Activated naive CD8-positive, alpha-beta T cell treated with anti-CD3 and anti-CD28 coated beads, Interleukin-2, amount 50 U/mL, for 24 hours (primary cell): ENCODE measurements around the gene RBM28.

ENCODE experiments used
- ATAC-seq: fragments of 150-1000 bp; cut with Tn5 transposase; one replicate; pipeline ENCODE4 v1.10.0; 2021
- DNase-seq: peaks from one replicate; pipeline ENCODE4 v3.0.0; 2021
- H3K27ac Mint-ChIP-seq: one replicate; pipeline ENCODE4 v1.8.0; 2021; ENCODE audit warnings: mild to moderate bottlenecking, mixed read lengths
- H3K27me3 Mint-ChIP-seq: one replicate; pipeline ENCODE4 v1.8.0; 2021; ENCODE audit warnings: mixed read lengths
- H3K36me3 Mint-ChIP-seq: one replicate; pipeline ENCODE4 v1.8.0; 2021; ENCODE audit warnings: low read depth, mixed read lengths
- H3K4me1 Mint-ChIP-seq: one replicate; pipeline ENCODE4 v1.8.0; 2021; ENCODE audit warnings: mixed read lengths
- H3K4me3 Mint-ChIP-seq: one replicate; pipeline ENCODE4 v1.8.0; 2021; ENCODE audit warnings: mild to moderate bottlenecking, moderate library complexity, mixed read lengths
- H3K9me3 Mint-ChIP-seq: one replicate; pipeline ENCODE4 v1.8.0; 2021; ENCODE audit warnings: mixed read lengths

Gene RBM28

GRCh38 chr7:128259131-128260061, 84.3 kb downstream of the RBM28 start:
- Mint-ChIP-seq H3K4me3 (no peak overlapping the region), H3K27ac (no peak overlapping the region), H3K36me3 (no peaks in the 10 kb centered on the region), H3K27me3 (peaks cover 2% of the 10 kb centered on the region), H3K4me1 (no peaks in the 10 kb centered on the region), H3K9me3 (no peaks in the 10 kb centered on the region)
- ATAC-seq (no peak), DNase-seq (no peak)

DNA sequence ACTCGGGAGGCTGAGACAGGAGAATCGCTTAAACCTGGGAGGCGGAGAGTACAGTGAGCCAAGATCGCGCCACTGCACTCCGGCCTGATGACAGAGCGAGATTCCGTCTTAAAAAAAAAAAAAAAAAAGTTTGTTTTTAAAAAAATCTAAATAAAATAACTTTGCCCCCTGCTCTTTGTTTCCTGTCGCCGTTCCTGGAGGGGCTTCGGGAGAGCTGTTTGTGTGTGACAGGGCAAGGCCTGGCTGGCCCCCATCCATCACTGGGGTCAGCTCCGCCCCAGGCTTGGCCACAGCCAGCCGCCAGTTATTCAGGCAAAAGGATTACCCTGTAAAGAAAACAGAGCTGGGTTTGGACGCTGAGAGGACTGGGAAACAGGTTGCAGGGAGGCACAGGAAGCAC, 86.2 kb downstream of the RBM28 start:
- H3K4me3 Mint-ChIP-seq, result no peak overlapping the region
- no peaks in the 10 kb centered on the region for H3K4me1 Mint-ChIP-seq
- ATAC-seq (no peak), DNase-seq (no peak)
- peaks cover 2% of the 10 kb centered on the region for H3K27me3 Mint-ChIP-seq
- no peaks in the 10 kb centered on the region for H3K36me3 Mint-ChIP-seq
- no peaks in the 10 kb centered on the region for H3K9me3 Mint-ChIP-seq
- no peak overlapping the region for H3K27ac Mint-ChIP-seq

- peaks cover 2% of the 10 kb centered on the region for H3K27me3 Mint-ChIP-seq
These were observed 88.4 kb downstream of the RBM28 start for GRCh38 chr7:128255271-128255670.

GRCh38 chr7:128254470-128254869, 89.2 kb downstream of the RBM28 start:
- peaks cover 7% of the 10 kb centered on the region for H3K27me3 Mint-ChIP-seq
- ATAC-seq (no peak), DNase-seq (no peak)
- H3K4me3 Mint-ChIP-seq, result no peak overlapping the region
- H3K27ac Mint-ChIP-seq, result no peak overlapping the region
- no peaks in the 10 kb centered on the region for H3K9me3 Mint-ChIP-seq
- no peaks in the 10 kb centered on the region for H3K36me3 Mint-ChIP-seq
- H3K4me1 Mint-ChIP-seq, result no peaks in the 10 kb centered on the region

More at GRCh38 chr7:128255271-128255670, 88.4 kb downstream of the RBM28 start:
- Mint-ChIP-seq H3K9me3 (no peaks in the 10 kb centered on the region), H3K36me3 (no peaks in the 10 kb centered on the region), H3K27ac (no peak overlapping the region), H3K4me1 (no peaks in the 10 kb centered on the region), H3K4me3 (no peak overlapping the region)
- DNase-seq (no peak), ATAC-seq (no peak)

GRCh38 chr7:128253701-128254100, 90.0 kb downstream of the RBM28 start:
- no peaks in the 10 kb centered on the region for H3K4me1 Mint-ChIP-seq
- no peaks in the 10 kb centered on the region for H3K9me3 Mint-ChIP-seq
- DNase-seq, result no peak
- no peak overlapping the region for H3K4me3 Mint-ChIP-seq
- no peak for ATAC-seq
- no peak overlapping the region for H3K27ac Mint-ChIP-seq
- peaks cover 7% of the 10 kb centered on the region for H3K27me3 Mint-ChIP-seq
- no peaks in the 10 kb centered on the region for H3K36me3 Mint-ChIP-seq

DNA sequence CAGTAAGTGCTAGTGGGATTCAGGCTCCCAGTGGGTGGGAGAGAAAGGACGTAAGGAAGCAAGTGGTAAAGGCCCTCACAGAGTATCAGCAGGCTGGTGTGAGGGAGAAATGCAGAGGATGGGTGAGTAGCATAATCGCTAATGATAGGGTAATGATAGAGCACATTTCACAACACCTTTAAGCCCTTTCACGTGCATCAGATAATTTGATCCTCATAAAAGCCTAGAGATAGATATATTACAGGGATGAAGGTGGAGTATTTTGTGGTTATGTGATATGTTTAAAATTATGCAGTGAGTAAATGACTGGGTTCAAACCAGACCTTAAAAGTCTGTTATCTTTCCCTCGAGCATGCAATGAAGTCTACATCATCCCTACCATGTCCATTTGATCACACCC, 92.4 kb downstream of the RBM28 start:
- DNase-seq (no peak), ATAC-seq (no peak)
- no peaks in the 10 kb centered on the region for H3K4me1 Mint-ChIP-seq
- no peaks in the 10 kb centered on the region for H3K36me3 Mint-ChIP-seq
- no peak overlapping the region for H3K4me3 Mint-ChIP-seq
- H3K27ac Mint-ChIP-seq, result no peak overlapping the region
- H3K27me3 Mint-ChIP-seq, result peaks cover 5% of the 10 kb centered on the region
- no peaks in the 10 kb centered on the region for H3K9me3 Mint-ChIP-seq
